ENCODE measurements around the gene CYP3A5. TPM values are rescaled to one million over a fixed set of nuclear protein-coding genes. Genes with fewer than 3 reads are reported as not detected.

Gene CYP3A5
- total and polyA plus RNA-seq, 2 of the 13 experiments (the other 11 are each of a cell fraction or from before 2014, with no cell fraction given): 5.7 to 9.3 TPM

GRCh38 chr7:99693427-99694200, 13.8 kb upstream of the CYP3A5 start (continued):
- peak; percentile 83 for TF ChIP-seq ARNT2 (CRISPR knock-in tag; IDR thresholded peaks at IDR 0.05; ENCODE audit: low read depth)
- TF ChIP-seq HOXA5 (CRISPR knock-in tag; IDR thresholded peaks at IDR 0.05): no peak
- no peak for TF ChIP-seq ZFP62 (CRISPR knock-in tag; IDR thresholded peaks at IDR 0.05)
- TF ChIP-seq ZNF333 (CRISPR knock-in tag; IDR thresholded peaks at IDR 0.05; ENCODE audit: borderline replicate concordance): no peak
- 0 out of 2 replicates have a peak, but pooled peaks have one; percentile 56 for TF ChIP-seq ZSCAN9 (CRISPR knock-in tag; IDR thresholded peaks at IDR 0.05; ENCODE audit: borderline replicate concordance)
- peak; percentile 88; the same call in 1 of the 2 replicates for TF ChIP-seq ZNF724P (CRISPR knock-in tag; IDR thresholded peaks at IDR 0.05; ENCODE audit: borderline replicate concordance)
- TF ChIP-seq ZNF781 (CRISPR knock-in tag; IDR thresholded peaks at IDR 0.05; ENCODE audit: borderline replicate concordance, not compliant biosample characterization): no peak
- no peak for TF ChIP-seq ZUFSP (CRISPR knock-in tag; IDR thresholded peaks at IDR 0.05; ENCODE audit: borderline replicate concordance)
- no peak for TF ChIP-seq ZNF276 (CRISPR knock-in tag; IDR thresholded peaks at IDR 0.05; ENCODE audit: low read depth)
- no peak for TF ChIP-seq ADNP (CRISPR knock-in tag; IDR thresholded peaks at IDR 0.05)
- TF ChIP-seq ZNF577 (CRISPR knock-in tag; IDR thresholded peaks at IDR 0.05; ENCODE audit: borderline replicate concordance, low read depth): no peak
- no peak for TF ChIP-seq FIP1L1 (IDR thresholded peaks at IDR 0.05; ENCODE audit: borderline replicate concordance, insufficient read depth, low read depth, low read length)
- TF ChIP-seq TAF15 (IDR thresholded peaks at IDR 0.05; ENCODE audit: low read depth, low read length, poor library complexity, severe bottlenecking): no peak
- TF ChIP-seq ZNF296 (CRISPR knock-in tag; conservative IDR thresholded peaks at IDR 0.05): no peak
- 0 out of 2 replicates have a peak, but pooled peaks have one; percentile 36 for TF ChIP-seq TOPORS (CRISPR knock-in tag; IDR thresholded peaks at IDR 0.05)
- TF ChIP-seq ZSCAN22 (CRISPR knock-in tag; IDR thresholded peaks at IDR 0.05): no peak
- TF ChIP-seq ZNF10 (CRISPR knock-in tag; IDR thresholded peaks at IDR 0.05; ENCODE audit: borderline replicate concordance, low read depth): no peak
- TF ChIP-seq ZNF574 (CRISPR knock-in tag; IDR thresholded peaks at IDR 0.05): peak; percentile 91
- peak; percentile 49; the same call in 1 of the 2 replicates for TF ChIP-seq ZBTB8A (CRISPR knock-in tag; IDR thresholded peaks at IDR 0.05; ENCODE audit: borderline replicate concordance, low read depth)
- no peak for TF ChIP-seq EZH2 (conservative IDR thresholded peaks at IDR 0.05; ENCODE audit: low read depth, low read length)
- no peak for TF ChIP-seq MAFG (CRISPR knock-in tag; IDR thresholded peaks at IDR 0.05)
- peak; percentile 99; the same call in 1 of the 2 replicates for TF ChIP-seq ZNF292 (CRISPR knock-in tag; IDR thresholded peaks at IDR 0.05; ENCODE audit: borderline replicate concordance, low read depth)
- peak; percentile 73; the same call in 1 of the 2 replicates for TF ChIP-seq MIER2 (CRISPR knock-in tag; IDR thresholded peaks at IDR 0.05)
- TF ChIP-seq TCF7L2 (IDR thresholded peaks at IDR 0.05; ENCODE audit: low read depth, low read length): no peak

All from HepG2 (cell line).